Skeletal muscle tissue (tissue), 4 donors: ENCODE results near the gene RUFY2. TPM values are rescaled to one million over a fixed set of nuclear protein-coding genes. Genes with fewer than 3 reads are reported as not detected.
"Not testable (repeated sequence)": the region's sequence is repeated elsewhere in the genome, so short reads cannot be mapped to it uniquely, and the experiment has no call there.

Source experiments
- H3K27ac ChIP-seq: one replicate; pipeline ENCODE4 v1.7.0; 2013; ENCODE audit warnings: mild to moderate bottlenecking, low read depth, low read length, inconsistent platforms
- H3K27me3 ChIP-seq, 3 donors: one replicate each; pipeline ENCODE4 v1.7.0; 2013; ENCODE audit warnings: low read length in 3 of 3; ENCODE audit not compliant: control insufficient read depth in 3 of 3, insufficient read depth in 3 of 3
- H3K36me3 ChIP-seq, 3 donors: one replicate each; pipeline ENCODE4 v1.7.0; 2013; ENCODE audit warnings: low read length in 3 of 3; ENCODE audit not compliant: control insufficient read depth in 3 of 3, insufficient read depth in 3 of 3
- H3K4me1 ChIP-seq, 3 donors: one replicate each; pipeline ENCODE4 v1.7.0; 2013; ENCODE audit warnings: low read length in 3 of 3, mild to moderate bottlenecking in 3 of 3; ENCODE audit not compliant: control insufficient read depth in 3 of 3, insufficient read depth in 3 of 3
- H3K4me3 ChIP-seq, 3 donors: one replicate each; pipeline ENCODE4 v1.7.0; 2013; ENCODE audit warnings: low read length in 3 of 3
- H3K9ac ChIP-seq, 3 donors: one replicate each; pipeline ENCODE4 v1.7.0; 2013; ENCODE audit warnings: low read length in 3 of 3, mild to moderate bottlenecking in 3 of 3, moderate library complexity in 2 of 3, low read depth in 1 of 3
- H3K9me3 ChIP-seq, 3 donors: one replicate each; pipeline ENCODE4 v1.7.0; 2013; ENCODE audit warnings: low read length in 3 of 3; ENCODE audit not compliant: control insufficient read depth in 3 of 3
- total RNA-seq: library from RNA; depleted of rRNA; stranded (reverse); fragments of >200 nt; gene quantifications from one replicate; pipeline ENCODE4 v1.2.3, GENCODE V29; 2014
- donor health status: Osteomylitis.

Gene RUFY2
- total RNA-seq: 20.4 TPM

DNA sequence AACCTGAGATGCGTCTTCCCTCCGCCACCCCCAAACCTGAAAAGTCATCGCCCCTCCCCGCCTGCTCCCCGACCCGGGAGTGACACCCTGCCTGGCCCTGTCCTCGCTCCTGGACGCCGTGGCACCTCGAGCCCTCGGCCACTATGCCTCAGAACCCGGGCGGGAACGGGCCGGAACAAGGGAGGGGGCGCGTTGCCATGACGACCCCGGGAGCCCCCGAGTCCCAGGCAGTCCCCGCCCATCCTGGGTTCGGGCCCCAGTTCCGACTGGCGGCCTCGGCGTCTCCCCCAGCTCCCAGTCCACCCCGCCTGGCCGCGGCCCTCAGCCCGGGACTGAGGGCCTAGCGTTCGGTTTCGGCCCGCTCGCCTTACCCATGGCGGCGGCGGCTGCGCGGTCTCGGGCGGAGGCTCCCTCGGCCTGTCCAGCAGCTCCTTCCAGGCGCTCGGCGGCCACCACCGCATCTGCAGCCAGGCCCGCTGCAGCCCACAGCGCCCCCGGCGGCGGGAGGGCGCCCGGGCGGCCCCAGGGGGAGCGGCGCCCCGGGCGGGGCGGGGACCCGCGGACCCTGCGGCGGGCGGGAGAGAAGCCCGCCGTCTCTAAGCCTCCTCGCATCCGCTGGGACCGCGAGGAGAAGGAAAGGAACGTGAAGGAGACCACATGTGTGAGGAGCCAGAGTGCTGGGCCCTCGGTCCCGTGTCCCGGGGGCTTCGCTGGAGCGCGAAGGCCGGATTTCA, at the start of gene RUFY2:
RUFY2 (minus strand) TSS at position 463 of the 734 bp plus-strand sequence; CDS start at position 375, 88 bp downstream.
- Histone ChIP-seq H3K27ac (peak within 1 kb of the TSS; percentile 88), H3K9ac (peak within 1 kb of the TSS; percentile 90 to 93 (median 91)), H3K4me1 (peaks cover 4 to 14% (median 7%) of the 10 kb centered on the region in 3 donors), H3K36me3 (no peaks in the 10 kb centered on the region), H3K4me3 (peak within 1 kb of the TSS; percentile 87 to 96 (median 94)), H3K27me3 (no peaks in the 10 kb centered on the region), H3K9me3 (no peaks in the 10 kb centered on the region)

DNA sequence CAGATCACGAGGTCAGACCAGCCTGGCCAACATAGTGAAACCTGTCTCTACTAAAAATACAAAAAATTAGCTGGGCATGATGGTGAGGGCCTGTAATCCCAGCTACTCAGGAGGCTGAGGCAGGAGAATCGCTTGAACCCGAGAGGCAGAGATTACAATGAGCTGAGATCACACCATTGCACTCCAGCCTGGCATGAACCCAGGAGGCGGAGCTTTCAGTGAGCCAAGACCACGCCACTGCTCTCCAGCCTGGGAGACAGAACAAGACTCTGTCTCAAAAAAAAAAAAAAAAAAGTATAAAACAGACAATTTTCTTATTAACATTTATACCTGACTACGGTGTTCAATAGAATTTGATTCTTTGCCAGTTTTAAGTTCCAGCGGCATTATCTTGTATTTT, 42.6 kb upstream of the RUFY2 start:
- H3K4me3 ChIP-seq, H3K27ac ChIP-seq, H3K9ac ChIP-seq, H3K27me3 ChIP-seq, H3K4me1 ChIP-seq, H3K36me3 ChIP-seq, H3K9me3 ChIP-seq: not testable (repeated sequence)

GRCh38 chr10:68446179-68446578, 39.1 kb upstream of the RUFY2 start:
- no peaks in the 10 kb centered on the region for H3K9me3 ChIP-seq
- H3K27me3 ChIP-seq: no peaks in the 10 kb centered on the region
- no peaks in the 10 kb centered on the region for H3K4me1 ChIP-seq
- no peak overlapping the region for H3K4me3 ChIP-seq
- no peak overlapping the region for H3K9ac ChIP-seq
- no peak overlapping the region for H3K27ac ChIP-seq
- no peaks in the 10 kb centered on the region for H3K36me3 ChIP-seq

DNA sequence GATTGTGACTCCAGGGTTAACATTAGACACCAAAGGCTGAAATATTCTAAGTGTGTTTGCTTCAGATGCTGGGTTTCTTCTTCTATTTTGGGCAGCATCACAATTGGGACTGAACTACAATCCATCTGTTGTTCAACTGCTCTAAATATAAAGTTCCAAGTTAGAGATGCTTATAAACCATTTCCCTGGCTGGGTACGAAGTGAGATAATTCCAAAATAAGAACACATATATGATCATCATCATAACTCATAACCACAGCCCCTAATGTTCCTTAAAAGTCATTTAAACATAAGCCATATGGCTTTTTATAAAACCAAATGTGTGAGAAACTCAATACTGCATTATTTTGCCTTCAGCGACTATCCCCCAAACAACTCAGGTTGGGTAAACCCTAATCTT, 35.9 kb upstream of the RUFY2 start:
- no peak overlapping the region for H3K27ac ChIP-seq
- H3K4me3 ChIP-seq: no peak overlapping the region
- no peaks in the 10 kb centered on the region for H3K27me3 ChIP-seq
- H3K9me3 ChIP-seq: no peaks in the 10 kb centered on the region
- H3K36me3 ChIP-seq: no peaks in the 10 kb centered on the region
- H3K4me1 ChIP-seq: no peaks in the 10 kb centered on the region
- H3K9ac ChIP-seq: no peak overlapping the region

DNA sequence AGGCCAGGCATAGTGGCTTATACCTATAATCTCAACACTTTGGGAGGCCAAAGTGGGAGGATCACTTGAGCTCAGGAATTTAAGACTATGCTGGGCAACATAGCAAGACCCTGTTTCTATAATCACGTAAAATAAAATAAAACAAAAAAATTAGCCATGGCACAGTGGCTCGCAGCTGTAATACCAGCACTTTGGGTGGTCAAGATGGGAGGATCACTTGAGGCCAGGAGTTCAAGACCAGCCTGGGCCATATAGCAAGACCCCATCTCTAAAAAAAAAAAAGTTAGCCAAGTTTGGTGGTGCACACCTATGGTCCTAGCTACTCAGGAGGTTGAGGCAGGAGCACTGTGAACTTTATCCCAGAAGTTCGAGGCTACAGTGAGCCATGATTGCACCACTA, 33.8 kb upstream of the RUFY2 start:
- Histone ChIP-seq H3K9ac (no peak overlapping the region), H3K27ac (no peak overlapping the region), H3K4me3 (no peak overlapping the region), H3K27me3 (no peaks in the 10 kb centered on the region), H3K9me3 (no peaks in the 10 kb centered on the region), H3K36me3 (no peaks in the 10 kb centered on the region), H3K4me1 (no peaks in the 10 kb centered on the region)

DNA sequence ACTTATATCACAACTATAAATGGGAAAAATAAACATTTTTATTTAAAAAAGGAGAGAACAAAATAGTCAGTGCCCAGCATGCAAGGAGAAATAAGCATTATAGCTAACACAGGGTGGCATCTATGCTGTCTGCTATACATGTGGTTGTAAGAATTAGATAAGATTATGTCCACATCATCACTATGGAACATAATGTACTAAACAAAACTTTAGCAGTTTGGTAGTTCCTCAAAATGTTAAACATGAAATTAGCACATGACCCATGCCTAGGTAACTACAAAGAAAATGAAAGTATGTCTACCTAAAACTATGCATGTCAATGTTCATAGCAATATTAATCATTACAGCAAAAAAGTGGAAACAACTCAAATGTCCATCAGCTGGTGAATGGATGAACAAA, 28.7 kb upstream of the RUFY2 start:
- no peak overlapping the region for H3K27ac ChIP-seq
- H3K4me1 ChIP-seq: no peaks in the 10 kb centered on the region
- H3K9me3 ChIP-seq: no peaks in the 10 kb centered on the region
- H3K4me3 ChIP-seq: no peak overlapping the region
- no peak overlapping the region for H3K9ac ChIP-seq
- H3K36me3 ChIP-seq: no peaks in the 10 kb centered on the region
- no peaks in the 10 kb centered on the region for H3K27me3 ChIP-seq

DNA sequence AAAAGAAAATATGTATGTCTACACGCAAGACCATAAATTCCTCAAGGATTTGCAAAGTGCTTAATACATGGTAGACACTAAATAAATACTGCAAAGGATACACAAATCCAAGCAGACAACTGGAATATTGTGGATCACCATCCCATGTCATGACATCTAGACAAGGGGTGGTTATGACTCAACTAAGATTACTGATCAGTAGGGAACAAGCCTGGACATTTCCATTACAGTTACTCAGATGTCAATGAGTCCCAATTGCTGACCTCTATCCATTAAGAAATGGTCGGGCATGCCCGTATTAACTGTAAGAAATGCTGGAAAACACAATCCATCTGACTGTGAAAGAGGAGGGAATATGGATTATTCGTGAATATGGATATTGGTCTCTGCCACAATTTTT, 27.6 kb upstream of the RUFY2 start:
- Histone ChIP-seq H3K9ac (no peak overlapping the region), H3K27me3 (no peaks in the 10 kb centered on the region), H3K4me1 (no peaks in the 10 kb centered on the region), H3K36me3 (no peaks in the 10 kb centered on the region), H3K27ac (no peak overlapping the region), H3K4me3 (no peak overlapping the region), H3K9me3 (no peaks in the 10 kb centered on the region)

DNA sequence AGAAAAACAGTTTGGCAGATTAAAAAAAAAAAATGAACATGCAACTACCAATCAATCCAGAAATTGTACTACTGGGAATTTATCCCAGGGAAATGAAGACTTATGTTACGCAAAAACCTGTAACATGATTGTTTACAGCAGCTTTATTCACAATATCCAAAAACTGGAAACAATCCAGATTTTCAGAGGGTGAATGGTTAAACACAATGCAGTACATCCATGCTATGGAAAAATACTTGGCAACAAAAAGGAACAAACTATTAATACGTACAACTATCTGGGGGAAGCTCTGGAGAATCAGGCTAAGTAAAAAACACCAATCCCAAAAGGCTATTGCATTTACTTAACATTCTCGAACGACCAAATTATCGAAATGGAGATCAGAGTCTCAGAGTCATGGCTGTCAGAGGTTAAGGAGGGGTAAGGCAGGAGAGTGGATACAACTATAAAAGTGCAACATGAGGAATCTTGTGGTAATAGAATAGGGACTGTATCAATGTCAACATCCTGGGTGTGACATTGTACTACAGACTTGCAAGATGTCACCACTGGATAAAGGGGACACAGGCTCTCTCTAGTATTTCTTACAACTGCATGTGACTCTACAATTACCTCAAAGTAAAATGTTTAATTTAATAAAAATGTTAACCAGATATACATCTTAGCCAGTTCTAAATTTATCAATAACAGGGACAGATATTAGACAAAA, 21.5 kb upstream of the RUFY2 start:
- Histone ChIP-seq H3K4me3 (no peak overlapping the region), H3K36me3 (peaks cover 0 to 2% (median 0%) of the 10 kb centered on the region in 3 donors), H3K9ac (no peak overlapping the region), H3K9me3 (no peaks in the 10 kb centered on the region), H3K4me1 (no peaks in the 10 kb centered on the region), H3K27me3 (no peaks in the 10 kb centered on the region), H3K27ac (no peak overlapping the region)

GRCh38 chr10:68424454-68425014, 17.5 kb upstream of the RUFY2 start:
- H3K27ac ChIP-seq: no peak overlapping the region
- H3K4me3 ChIP-seq: no peak overlapping the region
- H3K27me3 ChIP-seq: no peaks in the 10 kb centered on the region
- H3K36me3 ChIP-seq: peaks cover 0 to 2% (median 0%) of the 10 kb centered on the region in 3 donors
- no peak overlapping the region for H3K9ac ChIP-seq
- no peaks in the 10 kb centered on the region for H3K9me3 ChIP-seq
- H3K4me1 ChIP-seq: no peaks in the 10 kb centered on the region

DNA sequence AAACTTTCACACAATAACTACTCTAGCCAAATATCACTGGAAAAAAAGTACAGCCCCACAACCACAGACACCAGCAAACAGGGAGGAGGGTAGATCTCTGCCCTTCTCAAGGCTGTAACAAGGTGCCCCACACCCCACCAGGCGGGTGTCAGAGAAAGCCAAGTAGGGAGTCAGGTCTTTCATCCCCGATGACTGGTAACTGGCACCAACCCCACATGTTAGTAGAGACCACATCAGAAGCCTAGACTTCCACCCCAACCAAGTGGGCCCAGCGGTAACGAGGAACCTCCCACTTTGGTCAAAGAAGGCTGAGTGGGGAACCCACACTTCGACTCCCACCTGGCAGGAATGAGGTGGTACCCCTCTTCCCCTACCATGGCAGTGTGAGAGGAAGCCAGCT, 16.4 kb upstream of the RUFY2 start:
- H3K9me3 ChIP-seq: no peaks in the 10 kb centered on the region
- H3K27me3 ChIP-seq: no peaks in the 10 kb centered on the region
- no peak overlapping the region for H3K4me3 ChIP-seq
- no peak overlapping the region for H3K9ac ChIP-seq
- H3K27ac ChIP-seq: no peak overlapping the region
- H3K36me3 ChIP-seq: peaks cover 0 to 2% (median 0%) of the 10 kb centered on the region in 3 donors
- H3K4me1 ChIP-seq: no peaks in the 10 kb centered on the region
